NCI-H82 treated with DMSO at 0.1 percent for 48 hours (cell line): ENCODE data around the gene GALNTL6.
"Not testable (repeated sequence)": the region's sequence is repeated elsewhere in the genome, so short reads cannot be mapped to it uniquely, and the experiment has no call there.

Experiments used
- DNase-seq: peaks from one replicate; lab custom pipeline; 2025; ENCODE audit not compliant: unreplicated experiment; lab: John Stamatoyannopoulos, UW

The GALNTL6 gene

GRCh38 chr4:172970189-172970588 lies 1157.0 kb downstream of the GALNTL6 start:
- DNase-seq = not testable (repeated sequence)

GRCh38 chr4:172974586-172974985 lies 1161.4 kb downstream of the GALNTL6 start:
- no peak for DNase-seq

GRCh38 chr4:172975651-172976229 lies 1162.5 kb downstream of the GALNTL6 start:
- no peak for DNase-seq

GRCh38 chr4:172977491-172978041 lies 1164.4 kb downstream of the GALNTL6 start:
- DNase-seq = not testable (repeated sequence)

GRCh38 chr4:172978848-172979247 lies 1165.6 kb downstream of the GALNTL6 start:
- DNase-seq = no peak

DNA sequence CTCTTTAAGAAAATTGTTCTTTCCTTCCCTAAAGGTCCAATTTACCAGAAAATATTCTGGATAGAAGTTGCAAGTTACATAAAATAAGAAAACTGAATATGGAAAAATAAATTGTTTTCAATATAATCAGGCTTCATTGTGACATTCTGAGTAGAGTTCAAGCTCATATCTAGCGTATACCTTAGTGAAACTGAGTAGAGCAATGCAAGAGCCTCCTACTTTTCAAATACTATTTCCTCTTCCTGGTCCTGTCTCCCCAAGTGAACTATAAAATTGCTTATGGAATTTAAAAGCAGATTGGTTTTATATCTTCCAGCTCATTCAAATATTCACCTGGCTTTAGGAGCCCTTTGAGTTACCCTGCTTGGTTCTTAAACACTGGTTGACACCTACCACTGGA lies 1166.1 kb downstream of the GALNTL6 start:
- DNase-seq = no peak

GRCh38 chr4:172980219-172980618 lies 1167.0 kb downstream of the GALNTL6 start:
- no peak for DNase-seq

- DNase-seq = no peak
These were observed 1169.0 kb downstream of the GALNTL6 start for GRCh38 chr4:172982151-172982590.

- DNase-seq = no peak
These were observed 1169.8 kb downstream of the GALNTL6 start for GRCh38 chr4:172983014-172983413.

- no peak for DNase-seq
These were observed 1170.4 kb downstream of the GALNTL6 start for GRCh38 chr4:172983631-172984030.

DNA sequence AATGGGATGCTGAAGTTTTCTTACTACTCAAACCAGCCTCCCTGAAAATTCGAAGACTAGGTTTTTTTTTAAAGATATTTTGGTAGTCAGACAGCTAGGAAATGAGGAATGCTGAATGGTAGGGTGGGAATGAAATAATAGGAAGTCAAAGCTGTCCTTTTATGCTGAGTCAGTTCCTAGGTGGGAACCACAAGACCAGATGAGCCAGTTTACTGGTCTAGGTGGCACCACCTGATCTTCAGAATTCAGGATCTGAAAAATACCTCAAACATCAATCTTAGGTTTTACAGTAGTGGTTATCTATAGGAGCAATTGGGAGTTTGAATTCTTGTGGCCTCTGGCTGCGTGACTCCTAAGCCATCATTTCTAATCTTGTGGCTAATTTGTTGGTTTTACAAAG lies 1172.3 kb downstream of the GALNTL6 start:
- no peak for DNase-seq

DNA sequence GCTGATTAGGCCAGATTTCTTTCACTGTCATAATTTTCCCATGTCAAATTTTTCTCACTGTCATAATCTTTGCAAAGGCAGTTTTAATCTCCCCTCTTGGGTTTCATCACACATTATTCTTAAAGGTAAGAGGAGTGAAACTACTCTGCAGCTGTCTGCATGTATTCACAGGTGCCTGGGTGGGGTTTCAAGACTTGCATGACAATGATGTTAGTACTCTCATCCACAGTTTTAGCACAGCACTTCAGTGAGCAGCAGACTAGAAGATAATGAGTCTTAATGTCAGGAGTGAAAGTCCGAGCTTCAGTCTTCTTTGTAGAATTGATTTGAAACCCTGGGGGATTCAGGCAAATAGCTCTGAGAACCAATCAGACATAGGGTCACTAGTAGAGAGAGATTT lies 1172.9 kb downstream of the GALNTL6 start:
- DNase-seq = no peak

GRCh38 chr4:172989984-172990820 lies 1177.0 kb downstream of the GALNTL6 start:
- no peak for DNase-seq

DNA sequence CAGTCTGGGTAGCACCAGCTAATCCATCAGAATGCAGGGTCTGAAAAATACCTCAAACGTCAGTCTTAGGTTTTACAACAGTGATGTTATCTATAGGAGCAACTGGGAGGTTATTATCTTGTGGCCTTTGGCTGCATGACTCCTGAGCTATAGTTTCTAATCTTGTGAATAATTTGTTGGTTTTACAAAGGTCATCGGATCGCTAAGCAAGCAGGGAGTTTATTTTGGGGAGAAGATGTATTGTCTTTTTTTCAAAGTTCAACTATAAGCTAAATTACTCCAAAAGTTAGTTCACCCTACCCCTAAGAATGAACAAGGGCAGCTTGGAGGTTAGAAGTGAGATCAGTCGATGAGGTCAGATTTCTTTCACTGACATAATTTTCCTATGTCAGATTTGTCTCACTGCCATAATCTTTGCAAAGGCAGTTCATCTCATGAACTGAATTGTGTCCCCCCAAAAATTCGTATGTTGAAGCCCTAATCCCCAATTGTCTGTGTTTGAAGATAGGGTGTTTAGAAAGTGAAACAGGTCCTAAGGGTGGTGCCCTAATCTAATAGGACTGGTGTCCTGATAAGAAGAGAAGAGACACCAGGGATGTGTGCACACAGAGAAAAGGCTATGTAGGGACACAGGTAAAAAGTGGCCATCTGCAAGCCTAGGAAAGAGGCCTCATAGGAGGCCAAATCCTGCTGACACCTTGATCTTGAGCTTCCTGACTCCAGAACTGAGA lies 1179.6 kb downstream of the GALNTL6 start:
- no peak for DNase-seq

DNA sequence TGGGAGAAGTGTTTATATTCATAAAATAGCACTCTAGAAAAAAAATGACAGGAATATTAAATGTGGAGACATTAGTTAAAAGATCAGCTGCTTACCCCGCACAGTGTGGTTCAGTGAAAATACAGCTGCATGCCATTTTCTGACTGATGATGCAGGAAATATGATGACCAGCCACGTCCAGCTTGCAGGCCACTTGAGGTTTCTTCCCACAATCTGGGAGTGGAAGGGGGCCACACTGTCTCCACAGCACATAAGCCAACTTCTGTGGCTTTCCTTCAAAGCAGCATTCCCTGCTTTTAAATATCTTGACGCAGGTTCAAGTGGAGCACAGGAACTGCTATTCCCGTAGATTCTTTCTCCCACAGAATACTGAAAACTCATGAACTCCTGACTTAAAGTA lies 1182.0 kb downstream of the GALNTL6 start:
- DNase-seq = no peak

DNA sequence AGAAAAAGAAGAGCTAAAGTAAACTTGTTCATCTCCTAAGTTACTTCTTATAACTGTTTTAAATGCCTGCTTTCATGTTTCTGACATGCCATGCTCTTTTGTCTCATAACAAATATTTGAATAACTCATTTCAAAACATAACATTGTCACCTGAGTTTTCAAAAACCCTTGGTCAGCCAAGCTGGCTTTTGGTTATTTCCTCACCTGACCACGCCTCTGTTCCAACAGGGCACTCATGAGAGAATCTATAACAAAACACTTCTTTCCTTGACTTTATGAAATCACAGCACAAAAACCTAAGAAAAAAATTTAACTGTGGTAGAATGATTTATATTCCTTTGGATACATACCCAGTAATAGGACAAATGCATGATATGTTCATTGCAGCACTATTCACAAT lies 1182.5 kb downstream of the GALNTL6 start:
- no peak for DNase-seq

- no peak for DNase-seq
These were observed 1183.5 kb downstream of the GALNTL6 start for GRCh38 chr4:172996571-172997216.

DNA sequence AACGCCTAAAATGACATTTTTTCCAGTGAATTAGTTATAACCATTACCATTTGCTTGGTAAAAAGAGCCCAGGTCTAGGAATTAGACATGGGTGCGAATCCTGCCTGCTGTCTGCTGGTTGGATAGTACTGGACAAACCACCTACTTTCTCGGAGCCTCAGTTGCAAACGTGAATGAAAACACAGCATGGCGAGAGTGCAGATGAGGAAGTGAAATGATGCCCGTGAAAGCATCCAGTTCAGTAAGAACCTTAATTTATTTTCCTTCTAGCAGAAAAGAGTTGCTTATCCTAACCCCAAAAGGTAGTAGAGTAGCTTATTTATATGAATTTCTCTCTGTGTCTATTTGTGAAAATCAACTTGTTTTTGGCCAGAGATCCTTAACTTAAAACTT lies 1184.0 kb downstream of the GALNTL6 start:
- DNase-seq = no peak

DNA sequence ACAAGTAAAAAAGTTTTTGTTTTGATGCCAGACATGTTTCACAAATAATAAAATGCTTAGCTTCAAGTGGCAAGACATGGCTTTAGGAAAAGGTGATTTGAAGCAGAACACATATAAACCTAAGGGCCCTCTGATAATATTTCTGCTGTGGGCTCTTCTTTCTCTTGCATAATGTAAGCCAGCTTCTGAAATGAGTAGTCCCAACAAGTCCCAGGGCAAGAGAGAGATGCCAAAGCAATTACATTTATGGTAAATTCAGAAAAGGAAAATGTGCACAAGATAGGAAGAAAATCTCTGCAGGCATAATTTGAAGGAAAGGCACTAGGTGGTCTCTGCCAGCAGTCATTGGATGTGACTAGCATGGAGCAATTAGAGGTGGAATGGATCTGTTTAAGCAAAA lies 1184.7 kb downstream of the GALNTL6 start:
- no peak for DNase-seq

- DNase-seq = no peak
These were observed 1185.6 kb downstream of the GALNTL6 start for GRCh38 chr4:172998527-172999469.
